Mucosa of descending colon (tissue), 3 donors: Measurements from ENCODE around the gene TBC1D21. TPM values are rescaled to one million over a fixed set of nuclear protein-coding genes. Genes with fewer than 3 reads are reported as not detected.

ENCODE experiments used
- ATAC-seq: fragments of 200-7000 bp; cut with Tn5 transposase; one replicate; pipeline ENCODE4 v1.9.1; 2020; ENCODE audit warnings: mild to moderate bottlenecking, moderate library complexity
- DNase-seq, 3 donors: peaks; one replicate each; pipeline ENCODE4 v3.0.0-alpha.2; 2020
- H3K36me3 ChIP-seq: fragments of 200-600 bp; one replicate; pipeline ENCODE4 v1.8.0; 2021; ENCODE audit warnings: low read depth, mild to moderate bottlenecking
- H3K4me1 ChIP-seq: fragments of 200-600 bp; one replicate; pipeline ENCODE4 v1.8.0; 2021; ENCODE audit warnings: low read depth, mild to moderate bottlenecking
- H3K4me3 ChIP-seq: fragments of 200-600 bp; one replicate; pipeline ENCODE4 v1.8.0; 2021; ENCODE audit warnings: mild to moderate bottlenecking
- H3K9me3 ChIP-seq: fragments of 200-600 bp; one replicate; pipeline ENCODE4 v1.8.0; 2021; ENCODE audit warnings: mild to moderate bottlenecking
- intact Hi-C, 2 donors: fragments of 100-400 bp; cut with DNase I in 1 of 2; cut with micrococcal nuclease in 1 of 2; formaldehyde crosslinking; loops; one replicate each; pipeline versions ENCODE4 v1.11.0 to v1.11.1; 2022; cut with DNase I, micrococcal nuclease
- total RNA-seq, 3 donors: library from RNA; stranded (reverse); fragmentation: NEBNext Ultra II Directional in 2 of 3; extraction: Animal tissue kit (Norgen Biotek cat#: 25700) in 2 of 3; gene quantifications; one replicate each; pipeline versions ENCODE4 v1.2.1 to v1.2.4, GENCODE V29; 2021 to 2023
- TF ChIP-seq, protein P1 (sequence below): fragments of 200-600 bp; IDR thresholded peaks from one replicate; pipeline ENCODE4 v1.8.0; 2022; ENCODE audit warnings: antibody characterized with exemption, mild to moderate bottlenecking
- donor health status: DM: no; HTN: no; CAD: no; lungs with moderate emphysema.
- donor health status: DM: no; HTN: no; CAD: no.
- donor health status: DM: no; HTN: yes; CAD: no.

The TBC1D21 gene
- total RNA-seq, 3 donors from 2014 or later = not detected

DNA sequence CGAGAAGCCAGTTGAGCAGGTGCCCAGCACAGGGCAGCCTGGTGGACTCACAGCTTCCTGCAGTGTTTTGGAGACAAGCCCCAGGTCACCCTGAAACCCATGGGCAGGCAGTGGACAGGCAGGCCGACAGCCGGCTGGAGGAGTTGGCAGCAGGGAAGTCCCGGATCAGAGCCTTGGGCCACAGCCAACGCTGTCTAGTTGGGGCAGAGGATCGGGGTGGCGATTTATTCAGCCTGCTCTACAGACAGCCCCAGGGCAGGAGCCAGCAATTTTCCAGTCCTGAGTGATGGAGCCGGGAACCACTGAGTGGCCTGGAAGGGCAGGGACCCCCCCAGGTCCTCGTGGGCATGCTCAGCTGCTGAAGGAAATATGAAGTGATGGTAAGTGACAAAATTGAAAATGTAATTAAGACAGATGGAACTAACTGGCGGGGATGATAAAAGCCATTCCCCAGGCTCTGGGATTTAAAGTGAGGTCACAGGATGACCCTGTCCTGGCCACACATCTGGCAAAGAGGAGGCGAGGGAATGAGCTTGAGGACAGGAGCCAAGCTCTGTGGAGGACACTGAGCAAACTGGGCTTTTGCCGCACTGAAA lies 34.4 kb upstream of the TBC1D21 start:
- DNase-seq (peak in 1 of 3 donors; percentile 55), ATAC-seq (no peak)
- no peak overlapping the region for H3K4me3 ChIP-seq
- TF ChIP-seq, protein P1, sequence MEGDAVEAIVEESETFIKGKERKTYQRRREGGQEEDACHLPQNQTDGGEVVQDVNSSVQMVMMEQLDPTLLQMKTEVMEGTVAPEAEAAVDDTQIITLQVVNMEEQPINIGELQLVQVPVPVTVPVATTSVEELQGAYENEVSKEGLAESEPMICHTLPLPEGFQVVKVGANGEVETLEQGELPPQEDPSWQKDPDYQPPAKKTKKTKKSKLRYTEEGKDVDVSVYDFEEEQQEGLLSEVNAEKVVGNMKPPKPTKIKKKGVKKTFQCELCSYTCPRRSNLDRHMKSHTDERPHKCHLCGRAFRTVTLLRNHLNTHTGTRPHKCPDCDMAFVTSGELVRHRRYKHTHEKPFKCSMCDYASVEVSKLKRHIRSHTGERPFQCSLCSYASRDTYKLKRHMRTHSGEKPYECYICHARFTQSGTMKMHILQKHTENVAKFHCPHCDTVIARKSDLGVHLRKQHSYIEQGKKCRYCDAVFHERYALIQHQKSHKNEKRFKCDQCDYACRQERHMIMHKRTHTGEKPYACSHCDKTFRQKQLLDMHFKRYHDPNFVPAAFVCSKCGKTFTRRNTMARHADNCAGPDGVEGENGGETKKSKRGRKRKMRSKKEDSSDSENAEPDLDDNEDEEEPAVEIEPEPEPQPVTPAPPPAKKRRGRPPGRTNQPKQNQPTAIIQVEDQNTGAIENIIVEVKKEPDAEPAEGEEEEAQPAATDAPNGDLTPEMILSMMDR = no peak
- H3K36me3 ChIP-seq = no peaks in the 10 kb centered on the region
- H3K4me1 ChIP-seq = no peaks in the 10 kb centered on the region
- intact Hi-C loops = no loop called here
- H3K9me3 ChIP-seq = no peaks in the 10 kb centered on the region

DNA sequence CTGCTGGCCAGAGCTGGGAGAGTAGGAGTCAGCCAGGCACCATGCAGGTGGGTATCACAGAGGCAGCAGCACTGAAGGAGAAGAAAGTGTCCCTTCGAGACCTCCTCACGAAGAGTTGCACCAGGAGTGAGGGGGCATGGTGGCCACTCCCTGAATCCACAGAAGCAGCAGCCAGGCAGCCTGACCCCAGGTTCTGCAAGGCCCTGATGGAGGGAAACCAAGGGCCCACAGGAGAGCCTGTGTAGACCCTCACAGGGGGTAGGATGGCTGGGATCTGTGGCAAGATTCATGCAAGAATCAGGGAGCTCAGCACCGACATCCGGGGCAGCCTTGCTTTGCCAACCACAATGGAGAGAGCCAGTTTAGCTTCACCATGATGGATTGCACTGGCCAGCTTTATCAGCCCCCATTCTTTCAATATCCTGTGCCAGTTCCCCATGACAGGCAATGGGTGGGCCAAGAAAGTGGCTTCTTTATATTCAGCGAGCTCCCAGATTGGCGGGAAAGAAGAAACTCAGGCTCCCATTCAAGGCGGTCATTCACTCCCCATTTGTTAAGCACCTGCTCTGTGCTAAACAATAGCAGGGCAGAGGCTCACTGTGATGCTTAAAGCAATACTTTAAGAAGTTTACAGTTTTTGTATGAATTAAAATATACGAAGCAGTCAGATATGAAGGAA lies 33.5 kb upstream of the TBC1D21 start:
- TF ChIP-seq, protein P1 = no peak
- intact Hi-C loops = no loop called here
- Histone ChIP-seq H3K9me3 (no peaks in the 10 kb centered on the region), H3K4me3 (no peak overlapping the region), H3K36me3 (no peaks in the 10 kb centered on the region), H3K4me1 (no peaks in the 10 kb centered on the region)
- DNase-seq (no peak), ATAC-seq (no peak)

DNA sequence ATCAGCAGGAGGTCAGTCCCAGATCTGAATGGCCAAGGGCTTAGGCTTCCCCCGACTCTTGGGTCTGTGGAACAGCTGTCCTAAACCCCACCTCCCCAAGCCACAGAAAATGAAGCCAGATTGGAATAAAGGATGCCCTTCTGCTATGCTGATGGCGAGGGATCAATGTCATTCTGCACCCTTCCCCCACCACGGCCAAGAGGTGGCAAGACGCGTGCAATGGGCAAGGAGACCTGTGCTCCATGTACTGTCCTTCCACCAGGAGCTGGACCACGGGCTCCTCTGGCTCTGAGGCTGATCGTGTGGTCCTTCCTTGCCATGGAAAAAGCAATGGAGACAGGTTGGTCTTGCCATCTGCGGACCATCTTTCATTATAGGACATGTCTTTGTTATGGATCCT lies 32.6 kb upstream of the TBC1D21 start:
- intact Hi-C loops = no loop called here
- Histone ChIP-seq H3K36me3 (no peaks in the 10 kb centered on the region), H3K4me3 (no peak overlapping the region), H3K9me3 (no peaks in the 10 kb centered on the region), H3K4me1 (no peaks in the 10 kb centered on the region)
- DNase-seq (no peak), ATAC-seq (no peak)
- TF ChIP-seq, protein P1 = no peak

DNA sequence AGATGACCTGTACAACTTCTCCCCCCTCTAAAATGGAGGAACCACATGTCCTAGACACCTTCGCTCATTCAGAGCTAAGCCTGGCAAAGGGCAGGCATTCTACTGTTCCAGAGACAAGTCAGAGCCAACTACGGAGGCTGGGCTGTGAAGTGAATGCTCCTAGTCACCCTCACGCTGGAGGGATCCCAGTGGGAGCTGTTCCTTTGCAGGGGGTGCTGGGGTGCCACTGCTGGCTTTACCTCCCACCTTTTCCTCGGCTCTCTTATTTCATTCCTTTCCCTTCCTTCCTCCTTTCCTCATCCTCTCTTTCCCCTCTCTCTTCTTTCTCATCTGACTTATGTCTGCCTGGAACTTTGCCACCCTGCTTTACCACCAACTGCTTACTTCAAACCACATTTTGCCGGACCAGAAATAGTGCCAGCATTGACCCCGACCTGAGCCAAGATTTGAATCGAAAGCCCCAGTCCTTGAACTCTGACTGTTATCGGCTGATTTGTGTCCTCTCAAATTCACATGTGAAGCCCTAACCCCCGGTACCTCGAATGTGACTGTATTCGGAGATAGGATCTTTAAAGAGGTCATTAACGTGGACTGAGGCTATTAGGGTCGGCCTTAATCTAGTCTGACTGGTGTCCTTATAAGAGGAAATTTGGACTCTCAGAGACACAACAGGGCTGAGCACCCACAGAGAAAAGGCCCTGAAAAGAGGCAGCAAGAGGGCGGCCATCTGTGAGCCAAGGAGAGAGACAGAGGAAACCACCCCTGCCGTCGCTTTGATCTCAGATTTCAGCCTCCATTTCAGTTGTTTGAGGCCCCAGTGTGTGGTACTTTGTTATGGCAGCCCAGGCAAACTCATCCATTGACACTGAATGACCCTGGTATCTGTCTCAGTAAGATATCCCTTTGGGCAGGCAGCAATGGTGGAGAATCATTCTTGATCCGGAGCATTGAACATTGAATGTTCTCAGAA lies 31.3 kb upstream of the TBC1D21 start:
- ATAC-seq (no peak), DNase-seq (no peak)
- Histone ChIP-seq H3K4me1 (no peaks in the 10 kb centered on the region), H3K9me3 (no peaks in the 10 kb centered on the region), H3K36me3 (no peaks in the 10 kb centered on the region), H3K4me3 (no peak overlapping the region)
- TF ChIP-seq, protein P1 = no peak
- intact Hi-C loops = no loop called here

DNA sequence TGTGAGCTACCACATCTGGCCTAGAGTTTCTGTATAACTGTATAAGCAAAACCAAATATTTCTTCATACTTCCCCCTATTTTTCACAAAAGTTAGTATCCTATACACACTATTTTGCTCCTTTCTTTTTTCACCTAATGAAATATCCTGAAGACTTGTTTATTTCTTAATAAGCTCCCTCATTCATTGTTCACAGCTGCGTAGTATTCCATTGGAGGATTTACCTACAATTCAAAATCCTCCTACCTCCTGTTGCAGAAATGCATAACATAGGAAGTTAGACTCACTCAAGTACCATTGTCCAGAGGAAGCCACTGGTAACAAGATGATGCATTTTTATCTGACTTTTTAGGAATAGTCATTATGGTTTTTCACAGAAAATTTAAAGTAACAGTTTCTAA lies 29.6 kb upstream of the TBC1D21 start:
- Histone ChIP-seq H3K4me1 (no peaks in the 10 kb centered on the region), H3K4me3 (no peak overlapping the region), H3K9me3 (no peaks in the 10 kb centered on the region), H3K36me3 (no peaks in the 10 kb centered on the region)
- intact Hi-C loops = no loop called here
- ATAC-seq (no peak), DNase-seq (no peak)
- TF ChIP-seq, protein P1 = no peak
